GM12891 (cell line): Measurements from ENCODE around the gene ADNP.

Experiments
- POLR2A ChIP-seq: IDR thresholded peaks from 2 replicates; pipeline ENCODE4 v1.6.1; 2011; ENCODE audit warnings: low read depth, low read length, control low read depth
- TAF1 ChIP-seq: IDR thresholded peaks from 2 replicates; pipeline ENCODE4 v1.6.1; 2011; ENCODE audit warnings: low read depth, low read length, control low read depth

DNA sequence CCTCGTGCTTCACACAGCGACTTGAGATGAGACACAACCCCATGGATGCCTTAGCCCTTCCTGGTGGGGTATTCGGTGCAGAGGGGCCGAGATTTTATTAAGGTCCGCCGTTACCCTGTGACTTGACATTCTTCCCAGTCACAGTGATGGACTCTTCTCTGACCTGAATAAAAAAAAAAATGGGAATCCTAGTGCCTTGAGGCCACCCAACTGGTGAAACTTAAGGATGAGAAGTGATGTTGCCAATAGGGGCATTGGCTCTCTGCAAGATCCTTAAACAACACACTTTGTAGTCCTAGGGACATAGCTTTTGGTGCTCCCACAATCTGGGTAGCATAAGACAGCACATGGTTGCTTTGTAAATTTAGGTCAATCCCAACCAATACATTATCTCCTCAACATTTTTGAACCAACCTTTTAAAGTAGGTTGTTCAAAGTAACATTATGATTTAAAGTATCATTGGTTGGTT lies 814 bp upstream of the ADNP start:
- no peak for TF ChIP-seq POLR2A
- TF ChIP-seq TAF1: no peak
